ENCODE results near the gene RAB31.
"Not testable (repeated sequence)": the region's sequence is repeated elsewhere in the genome, so short reads cannot be mapped to it uniquely, and the experiment has no call there.

The RAB31 gene

DNA sequence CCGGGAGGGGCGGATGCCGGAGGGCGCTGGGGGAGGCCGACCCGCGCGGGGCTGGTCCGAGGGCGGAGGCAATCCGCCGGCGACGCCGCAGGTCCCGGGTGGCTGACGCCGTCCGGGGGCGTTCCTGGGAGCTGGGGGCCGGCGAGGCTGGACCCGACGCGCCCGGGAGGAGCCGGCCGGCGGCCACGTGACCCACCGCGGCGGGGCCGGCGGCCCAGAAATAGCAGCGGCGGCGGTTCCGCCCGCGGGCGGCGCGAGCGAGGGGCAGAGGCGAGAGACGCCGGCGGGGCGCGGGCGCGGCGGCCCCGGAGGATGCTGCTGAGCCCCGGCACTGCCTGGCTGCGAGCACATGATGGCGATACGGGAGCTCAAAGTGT lies at the start of gene RAB31:
RAB31 (plus strand) TSS at position 245 of the 377 bp plus-strand sequence; CDS start at position 350, 105 bp downstream.
- DNase-seq (ENCODE audit: low read depth) = peak; percentile 73

DNA sequence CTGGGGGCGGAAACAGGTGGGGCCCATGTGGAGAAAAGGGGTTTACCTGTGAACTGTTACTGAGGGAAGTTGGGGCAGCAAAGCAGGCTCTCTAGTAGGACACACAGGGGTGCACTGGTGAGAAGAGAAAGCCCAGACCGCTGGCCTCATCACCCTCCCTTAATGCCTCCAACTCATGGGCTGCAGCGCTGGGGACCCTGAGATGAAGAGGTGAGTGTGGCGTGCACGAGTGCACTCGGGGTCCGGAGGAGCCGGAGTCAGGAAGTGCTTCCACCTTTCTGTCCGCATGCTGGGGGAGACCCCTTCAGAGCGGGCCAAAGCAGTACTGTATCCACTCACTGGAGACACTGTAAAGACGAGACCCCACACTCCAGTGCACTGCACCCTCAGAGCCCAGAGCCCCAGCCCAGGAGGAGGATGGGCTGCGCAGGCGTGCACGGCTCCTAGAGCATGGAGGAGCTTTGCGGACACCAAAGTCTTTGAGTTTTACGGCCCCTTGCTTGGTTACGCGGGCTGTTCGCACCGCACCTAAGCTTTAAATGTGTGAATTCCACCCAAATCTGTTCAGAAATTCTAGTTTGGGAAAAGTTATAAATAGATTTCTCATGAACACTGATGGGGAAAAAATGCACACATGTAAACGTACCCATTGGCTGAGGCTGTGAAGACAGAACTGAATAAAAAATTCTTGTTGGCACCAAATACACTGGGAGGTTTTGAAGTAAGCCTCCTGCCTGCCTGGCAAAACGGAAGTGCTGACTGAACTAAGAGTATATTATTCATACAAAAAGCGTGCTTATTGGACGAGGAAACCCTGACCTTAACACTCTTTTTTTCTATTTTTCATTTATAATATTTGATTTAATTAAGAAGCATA lies 48.4 kb upstream of the RAB31 start:
- DNase-seq (ENCODE audit: low read depth) = no peak

- no peak for DNase-seq (ENCODE audit: low read depth)
These were observed 46.5 kb upstream of the RAB31 start for GRCh38 chr18:9661564-9661963.

- DNase-seq (ENCODE audit: low read depth) = no peak
These were observed 44.7 kb upstream of the RAB31 start for GRCh38 chr18:9663377-9663776.

- DNase-seq (ENCODE audit: low read depth) = no peak
These were observed 42.8 kb upstream of the RAB31 start for GRCh38 chr18:9665314-9665713.

GRCh38 chr18:9666548-9666947 lies 41.6 kb upstream of the RAB31 start:
- DNase-seq (ENCODE audit: low read depth) = no peak

DNA sequence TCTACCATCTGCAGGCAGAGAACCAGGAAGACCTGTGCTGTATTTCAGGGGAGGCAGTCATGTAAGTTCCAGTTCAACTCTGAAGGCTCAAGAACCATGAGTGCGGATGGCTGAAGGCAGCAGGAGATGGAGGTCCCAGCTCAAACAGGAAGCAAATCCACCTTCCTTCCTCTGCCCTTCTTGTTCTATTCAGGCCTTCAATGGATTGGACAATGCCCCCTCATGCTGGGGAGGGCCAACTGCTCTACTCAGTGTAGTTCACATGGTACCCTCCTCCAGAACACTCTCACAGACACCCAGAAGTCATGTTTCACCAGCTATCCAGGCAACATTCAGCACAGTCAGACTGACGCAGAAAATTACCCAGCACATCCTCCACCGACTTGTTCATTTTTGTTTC lies 39.1 kb upstream of the RAB31 start:
- no peak for DNase-seq (ENCODE audit: low read depth)

- DNase-seq (ENCODE audit: low read depth) = no peak
These were observed 36.9 kb upstream of the RAB31 start for GRCh38 chr18:9671214-9671613.

GRCh38 chr18:9673296-9674251 lies 34.5 kb upstream of the RAB31 start:
- peak; percentile 64 for DNase-seq (ENCODE audit: low read depth)

DNA sequence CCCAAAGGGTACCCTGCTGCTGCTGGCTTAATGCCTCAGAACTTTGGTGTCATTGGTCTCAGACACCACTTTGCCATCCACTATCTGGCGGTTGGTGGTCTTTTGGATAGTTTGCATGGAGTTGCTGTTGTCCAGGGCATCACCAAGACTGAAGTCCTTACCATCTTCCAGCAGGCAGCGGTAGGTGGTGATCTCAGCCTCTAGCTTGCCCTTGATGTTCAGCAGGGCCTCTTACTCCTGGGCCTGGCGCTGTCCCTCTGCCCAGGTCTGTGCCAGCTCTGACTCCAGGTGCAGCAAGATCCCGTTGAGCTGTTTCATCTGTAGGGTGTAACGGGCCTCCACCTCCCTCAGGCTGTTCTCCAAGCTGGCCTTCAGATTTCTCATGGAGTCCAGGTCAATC lies 29.9 kb upstream of the RAB31 start:
- not testable (repeated sequence) for DNase-seq (ENCODE audit: low read depth)

DNA sequence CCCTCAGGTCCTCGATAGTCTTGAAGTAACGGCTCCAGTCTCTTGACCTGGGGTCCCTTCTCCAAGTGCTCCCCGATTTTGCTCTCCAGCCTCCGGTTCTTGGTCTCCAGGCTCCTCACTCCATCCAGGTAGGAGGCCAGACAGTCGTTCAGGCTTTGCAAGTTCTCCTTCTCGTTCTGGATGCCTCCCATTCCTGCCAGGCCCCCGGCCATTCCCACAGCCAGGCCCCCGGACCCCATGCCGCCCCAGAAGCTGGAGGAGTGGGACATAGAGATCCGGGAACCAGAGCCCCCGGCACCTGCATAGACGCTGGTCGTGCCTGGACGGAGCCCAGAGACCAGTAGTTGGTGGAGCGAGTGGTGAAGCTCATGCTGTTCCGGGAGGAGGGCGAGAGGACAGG lies 29.0 kb upstream of the RAB31 start:
- DNase-seq (ENCODE audit: low read depth) = no peak

DNA sequence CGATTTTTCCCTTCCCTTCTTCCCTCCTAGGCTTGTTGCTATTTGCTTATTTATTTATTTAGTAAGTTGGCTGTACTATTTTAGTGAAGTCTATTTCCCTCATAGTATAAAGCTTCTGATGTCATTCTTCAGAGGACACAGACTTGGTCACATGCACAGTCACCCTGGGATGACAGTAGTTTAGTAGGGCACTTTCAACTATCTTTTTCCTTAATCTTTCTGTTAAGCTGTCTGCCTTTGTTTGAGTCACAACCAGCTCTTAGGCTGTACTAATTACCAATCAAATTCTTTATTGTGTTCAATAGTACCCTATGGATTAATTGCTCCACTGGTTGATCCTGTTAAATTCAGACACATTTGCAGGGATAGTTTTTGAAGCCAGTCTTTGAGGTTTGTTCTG lies 26.9 kb upstream of the RAB31 start:
- DNase-seq (ENCODE audit: low read depth) = no peak

DNA sequence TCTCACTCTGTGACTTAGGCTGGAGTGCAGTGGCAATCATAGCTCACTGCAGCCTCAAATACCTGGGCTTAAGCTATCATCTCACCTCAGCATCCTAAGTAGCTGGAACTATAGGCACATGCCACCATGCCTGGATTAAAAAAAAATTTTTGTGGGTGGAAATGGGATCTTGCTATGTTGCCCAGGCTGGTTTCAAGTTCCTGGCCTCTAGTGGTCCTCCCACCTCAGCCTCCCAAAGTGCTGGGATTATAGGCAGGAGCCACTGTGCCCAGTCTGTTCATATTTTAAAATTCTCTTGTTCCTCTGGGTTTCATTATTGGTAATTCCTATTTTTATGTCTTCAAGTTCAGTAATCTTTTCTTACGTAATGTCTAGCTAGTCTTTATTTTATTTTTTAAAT lies 25.5 kb upstream of the RAB31 start:
- DNase-seq (ENCODE audit: low read depth) = no peak

- DNase-seq (ENCODE audit: low read depth) = peak; percentile 76
These were observed 24.4 kb upstream of the RAB31 start for GRCh38 chr18:9683418-9684396.

DNA sequence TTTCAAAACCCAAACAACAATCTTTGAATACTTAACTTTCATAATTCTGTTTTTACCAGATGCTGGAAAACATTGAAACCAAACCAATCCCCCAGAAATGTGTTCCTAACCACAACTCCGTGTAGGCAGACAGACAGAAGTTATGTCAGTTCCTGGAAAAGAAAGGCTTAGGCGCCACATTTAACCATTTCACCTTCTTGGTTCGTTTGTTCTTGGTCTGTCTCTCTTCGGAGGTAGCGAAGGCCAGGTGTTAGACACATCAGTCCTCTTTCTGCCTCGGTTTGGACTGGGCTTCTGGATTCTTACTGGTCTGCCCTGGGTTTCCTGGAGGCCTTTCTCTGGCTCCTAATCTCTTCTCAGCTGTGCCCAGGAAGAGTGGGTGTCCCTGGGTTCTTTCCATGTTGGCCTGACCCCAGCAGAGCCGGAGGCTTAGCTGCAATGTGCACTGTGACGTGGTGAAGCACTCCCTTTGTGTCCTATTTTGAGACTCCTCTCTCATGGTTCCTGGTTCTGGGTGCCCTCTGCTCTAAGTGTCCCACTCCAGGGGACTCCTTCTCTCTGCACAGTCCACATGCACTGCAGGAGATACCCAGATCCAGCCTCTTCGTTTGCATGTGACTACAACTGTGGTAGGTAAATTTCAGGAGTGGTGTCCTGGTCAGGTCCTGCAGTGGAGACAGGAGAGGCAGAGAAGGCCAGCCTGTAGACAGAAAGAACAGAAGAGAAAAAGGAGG lies 23.1 kb upstream of the RAB31 start:
- peak; percentile 65 for DNase-seq (ENCODE audit: low read depth)

DNA sequence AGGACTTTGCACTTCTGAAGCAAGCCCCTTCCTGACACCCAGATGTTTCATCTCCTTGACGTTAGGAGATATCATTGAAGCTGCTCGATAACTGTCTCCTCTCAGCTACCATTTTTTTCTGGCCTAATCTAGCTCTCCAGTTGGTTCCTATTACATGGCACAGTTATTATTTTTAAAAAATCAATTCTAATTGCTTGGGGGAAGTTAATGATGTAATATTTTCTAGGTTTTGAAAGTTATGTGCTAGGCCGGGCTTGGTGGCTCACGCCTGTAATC lies 22.5 kb upstream of the RAB31 start:
- no peak for DNase-seq (ENCODE audit: low read depth)

- no peak for DNase-seq (ENCODE audit: low read depth)
These were observed 19.9 kb upstream of the RAB31 start for GRCh38 chr18:9688036-9688741.

DNA sequence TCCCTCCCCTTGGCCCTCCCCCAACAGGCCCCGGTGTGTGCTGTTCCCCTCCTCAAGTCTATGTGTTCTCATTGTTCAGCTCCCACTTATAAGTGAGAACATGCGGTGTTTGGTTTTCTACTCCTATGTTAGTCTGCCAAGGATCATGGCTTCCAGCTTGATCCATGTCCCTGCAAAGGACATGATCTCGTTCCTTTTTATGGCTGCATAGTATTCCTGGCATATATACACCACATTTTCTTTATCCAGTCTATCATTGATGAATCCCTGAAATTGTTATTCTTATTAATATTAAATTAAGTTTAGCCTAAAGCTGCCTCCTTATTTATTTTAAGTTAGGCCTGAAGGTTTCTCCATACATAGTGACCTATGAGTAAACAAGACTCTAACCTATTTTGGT lies 18.8 kb upstream of the RAB31 start:
- DNase-seq (ENCODE audit: low read depth) = no peak

GRCh38 chr18:9690418-9691188 lies 17.5 kb upstream of the RAB31 start:
- DNase-seq (ENCODE audit: low read depth) = no peak

- DNase-seq (ENCODE audit: low read depth) = no peak
These were observed 16.9 kb upstream of the RAB31 start for GRCh38 chr18:9691235-9691634.

Measured in stromal cell of bone marrow (primary cell).